Measurements from ENCODE around the gene GPR39.

The GPR39 gene

GRCh38 chr2:132646540-132647108, 230.0 kb downstream of the GPR39 start:
- no peak for DNase-seq

- no peak for DNase-seq
These were observed 234.8 kb downstream of the GPR39 start for GRCh38 chr2:132651115-132652045.

GRCh38 chr2:132652474-132652873, 235.9 kb downstream of the GPR39 start:
- no peak for DNase-seq

GRCh38 chr2:132654335-132654734, 237.7 kb downstream of the GPR39 start:
- DNase-seq = no peak

GRCh38 chr2:132654968-132655367, 238.4 kb downstream of the GPR39 start:
- no peak for DNase-seq

GRCh38 chr2:132656266-132656975, 239.8 kb downstream of the GPR39 start:
- DNase-seq = no peak

- no peak for DNase-seq
These were observed 242.7 kb downstream of the GPR39 start for GRCh38 chr2:132659331-132659730.

- no peak for DNase-seq
These were observed 246.1 kb downstream of the GPR39 start for GRCh38 chr2:132662732-132663131.

GRCh38 chr2:132664096-132664495, 247.5 kb downstream of the GPR39 start:
- DNase-seq = no peak

GRCh38 chr2:132665401-132666140, 249.0 kb downstream of the GPR39 start:
- no peak for DNase-seq

- DNase-seq = no peak
These were observed 251.1 kb downstream of the GPR39 start for GRCh38 chr2:132667706-132668105.

- no peak for DNase-seq
These were observed 251.7 kb downstream of the GPR39 start for GRCh38 chr2:132668189-132668823.

- no peak for DNase-seq
These were observed 252.6 kb downstream of the GPR39 start for GRCh38 chr2:132668987-132669907.

- DNase-seq = peak; percentile 66
These were observed 253.4 kb downstream of the GPR39 start, which contains the start of gene LYPD1 for GRCh38 chr2:132669908-132670495. Gene LYPD1 (minus strand): TSS chr2:132670205. CDS start chr2:132669932, 273 bp downstream.

GRCh38 chr2:132670496-132671150, 254.0 kb downstream of the GPR39 start:
- DNase-seq = peak; percentile 48

GRCh38 chr2:132671151-132671835, 254.7 kb downstream of the GPR39 start:
- DNase-seq = no peak

GRCh38 chr2:132676999-132677398, 260.4 kb downstream of the GPR39 start:
- DNase-seq = no peak

- DNase-seq = no peak
These were observed 261.1 kb downstream of the GPR39 start for GRCh38 chr2:132677661-132678060.

GRCh38 chr2:132678483-132678882, 261.9 kb downstream of the GPR39 start:
- no peak for DNase-seq

GRCh38 chr2:132680544-132680943, 263.9 kb downstream of the GPR39 start:
- DNase-seq = no peak

All from left hindlimb (tissue), 1 donor.